A673 (cell line): ENCODE results near the gene HS3ST6. TPM values are rescaled to one million over a fixed set of nuclear protein-coding genes. Genes with fewer than 3 reads are reported as not detected.

Experiments
- BruUV-seq: library from RNA; stranded (reverse); fragments of 400-500 nt; replicated peaks from 2 replicates; lab custom pipeline; 2021; lab: Mats Ljungman, UMichigan
- CTCF ChIA-PET: fragments of 300-600 bp; sonication (Branson Sonifier 250); formaldehyde crosslinking; loops from one replicate; lab custom pipeline; 2022; ENCODE audit warnings: antibody characterized with exemption; lab: Charles Lee
- POLR2A ChIA-PET: fragments of 300-600 bp; sonication (Branson Sonifier 250); formaldehyde crosslinking; loops from one replicate; lab custom pipeline; 2022; ENCODE audit warnings: antibody characterized with exemption; ENCODE audit not compliant: low non-redundant PET; lab: Charles Lee
- DNase-seq: peaks from one replicate; pipeline ENCODE4 v3.0.0-alpha.2; 2015; ENCODE audit warnings: low spot score
- H3K27ac ChIP-seq: fragments of 200-600 bp; sonication (generic); 2 replicates; pipeline ENCODE4 v1.5.1; 2016; ENCODE audit warnings: mixed run types, low read depth, mild to moderate bottlenecking, mixed read lengths, antibody characterized with exemption, low read length; ENCODE audit not compliant: poor library complexity, severe bottlenecking
- H3K27me3 ChIP-seq: fragments of 200-600 bp; sonication (generic); replicated peaks from 2 replicates; pipeline ENCODE4 v1.6.1; 2017; ENCODE audit warnings: mixed run types, low read depth, mild to moderate bottlenecking, mixed read lengths, antibody characterized with exemption, low read length; ENCODE audit not compliant: insufficient read depth, poor library complexity
- H3K36me3 ChIP-seq: fragments of 200-600 bp; sonication (generic); 2 replicates; pipeline ENCODE4 v1.6.1; 2016; ENCODE audit warnings: mixed run types, mild to moderate bottlenecking, mixed read lengths, antibody characterized with exemption, low read length; ENCODE audit not compliant: insufficient read depth, poor library complexity, severe bottlenecking
- H3K4me1 ChIP-seq: fragments of 200-600 bp; sonication (generic); 2 replicates; pipeline ENCODE4 v1.6.1; 2017; ENCODE audit warnings: mixed run types, mild to moderate bottlenecking, mixed read lengths, antibody characterized with exemption, low read length; ENCODE audit not compliant: insufficient read depth, poor library complexity, severe bottlenecking
- H3K4me3 ChIP-seq: fragments of 200-600 bp; sonication (generic); 2 replicates; pipeline ENCODE4 v1.5.1; 2016; ENCODE audit warnings: low read depth, mixed run types, mild to moderate bottlenecking, mixed read lengths, low read length; ENCODE audit not compliant: poor library complexity, severe bottlenecking
- H3K9me3 ChIP-seq: fragments of 200-600 bp; sonication (generic); 2 replicates; pipeline ENCODE4 v1.6.1; 2016; ENCODE audit warnings: mixed run types, low read depth, mild to moderate bottlenecking, mixed read lengths, antibody characterized with exemption, low read length; ENCODE audit not compliant: poor library complexity, severe bottlenecking
- EZH2 ChIP-seq: fragments of 200-600 bp; sonication (generic); IDR thresholded peaks from 2 replicates; pipeline ENCODE4 v1.6.1; 2017; ENCODE audit warnings: borderline replicate concordance, low read depth, mild to moderate bottlenecking, mixed read lengths, antibody characterized with exemption, low read length; ENCODE audit not compliant: poor library complexity, severe bottlenecking
- intact Hi-C: fragments of 100-400 bp; cut with micrococcal nuclease; formaldehyde crosslinking; loops from one replicate; pipeline ENCODE4 v1.10.0; 2022; ENCODE audit not compliant: unreplicated experiment
- total RNA-seq: library from RNA; stranded (reverse); gene quantifications from 2 replicates; pipeline ENCODE4 v1.2.3, GENCODE V29; 2021
- TF ChIP-seq, protein P1 (sequence below): fragments of 300-800, 200-600 bp; sonication (generic); conservative IDR thresholded peaks from 2 replicates; pipeline ENCODE4 v1.5.1; 2017; ENCODE audit warnings: low read depth, mild to moderate bottlenecking, antibody characterized with exemption, low read length, moderate library complexity, mixed read lengths

HS3ST6 gene
- total RNA-seq, 1 experiment from 2014 or later, result not detected

DNA sequence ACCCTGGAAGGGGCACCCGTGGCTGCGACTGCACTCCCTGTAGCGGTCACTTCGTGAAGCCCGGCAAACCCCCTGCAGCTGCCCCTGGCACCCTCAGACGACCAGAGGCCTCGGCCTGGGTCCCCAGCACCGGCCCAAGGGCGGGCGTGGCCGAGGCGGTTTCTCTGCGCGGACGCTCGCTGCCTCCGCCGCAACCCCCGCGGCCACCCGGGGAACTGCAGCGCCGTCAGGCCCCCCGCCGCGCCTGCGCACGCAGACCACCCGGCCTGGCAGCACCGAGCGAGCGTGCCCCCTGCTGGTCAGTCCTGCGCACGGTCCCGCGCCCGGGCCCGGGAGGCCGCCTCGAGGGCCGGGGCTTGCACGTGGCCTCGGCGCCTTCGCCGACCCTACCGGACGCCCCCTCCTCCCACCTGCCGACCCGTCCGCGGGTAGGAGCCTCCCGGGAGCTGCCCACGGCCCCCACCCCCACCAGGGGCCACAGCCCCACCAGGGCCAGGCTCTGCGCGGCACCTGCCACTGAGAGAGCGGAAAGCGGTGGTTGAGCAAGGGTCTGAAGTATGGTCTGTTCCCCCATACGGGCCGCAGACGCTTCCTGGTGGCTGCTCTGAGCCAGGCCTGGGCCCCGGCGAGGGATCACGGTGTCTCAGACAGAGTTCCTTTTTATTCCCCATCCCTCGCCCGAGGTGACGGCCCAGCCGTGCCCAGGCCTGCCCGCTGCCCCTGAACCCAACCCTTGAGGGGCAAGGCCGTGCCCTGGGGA is 11.5 kb upstream of the HS3ST6 start:
- intact Hi-C loops, result loop anchor here (5.0 kb wide), 1 partner anchor 62 kb away; no protein-coding TSS in a partner anchor
- POLR2A ChIA-PET, result no interaction called here
- BruUV-seq, result no TSS peak

DNA sequence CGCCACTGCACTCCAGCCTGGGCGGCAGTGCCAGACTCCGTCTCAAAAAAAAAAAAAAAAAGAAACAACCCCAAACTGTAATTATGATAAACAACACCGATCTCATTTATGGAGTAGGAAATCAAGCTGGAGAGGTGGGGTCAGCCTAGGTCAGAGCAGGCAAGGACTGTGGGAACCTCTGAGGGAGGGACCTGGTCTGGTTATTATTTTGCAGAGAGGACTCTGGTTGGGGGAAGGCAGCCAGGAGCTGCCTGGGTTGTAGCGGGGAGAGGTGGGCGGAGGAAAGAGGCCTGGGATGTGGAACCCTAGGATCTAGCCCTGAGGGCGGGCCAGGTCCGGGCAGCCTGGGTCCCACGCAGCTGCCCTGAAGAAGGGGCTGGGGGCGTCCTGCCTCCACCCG is 10.9 kb upstream of the HS3ST6 start:
- intact Hi-C loops, result loop anchor here (5.0 kb wide), 1 partner anchor 62 kb away; no protein-coding TSS in a partner anchor
- BruUV-seq, result no TSS peak
- no peaks in the 10 kb centered on the region for H3K36me3 ChIP-seq
- DNase-seq, result peak; percentile 41
- peaks cover 7% of the 10 kb centered on the region for H3K4me1 ChIP-seq
- H3K9me3 ChIP-seq, result no peaks in the 10 kb centered on the region
- TF ChIP-seq EZH2, result no peak
- TF ChIP-seq, protein P1, sequence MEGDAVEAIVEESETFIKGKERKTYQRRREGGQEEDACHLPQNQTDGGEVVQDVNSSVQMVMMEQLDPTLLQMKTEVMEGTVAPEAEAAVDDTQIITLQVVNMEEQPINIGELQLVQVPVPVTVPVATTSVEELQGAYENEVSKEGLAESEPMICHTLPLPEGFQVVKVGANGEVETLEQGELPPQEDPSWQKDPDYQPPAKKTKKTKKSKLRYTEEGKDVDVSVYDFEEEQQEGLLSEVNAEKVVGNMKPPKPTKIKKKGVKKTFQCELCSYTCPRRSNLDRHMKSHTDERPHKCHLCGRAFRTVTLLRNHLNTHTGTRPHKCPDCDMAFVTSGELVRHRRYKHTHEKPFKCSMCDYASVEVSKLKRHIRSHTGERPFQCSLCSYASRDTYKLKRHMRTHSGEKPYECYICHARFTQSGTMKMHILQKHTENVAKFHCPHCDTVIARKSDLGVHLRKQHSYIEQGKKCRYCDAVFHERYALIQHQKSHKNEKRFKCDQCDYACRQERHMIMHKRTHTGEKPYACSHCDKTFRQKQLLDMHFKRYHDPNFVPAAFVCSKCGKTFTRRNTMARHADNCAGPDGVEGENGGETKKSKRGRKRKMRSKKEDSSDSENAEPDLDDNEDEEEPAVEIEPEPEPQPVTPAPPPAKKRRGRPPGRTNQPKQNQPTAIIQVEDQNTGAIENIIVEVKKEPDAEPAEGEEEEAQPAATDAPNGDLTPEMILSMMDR, result no peak
- POLR2A ChIA-PET, result no interaction called here
- no peaks in the 10 kb centered on the region for H3K27me3 ChIP-seq
- H3K27ac ChIP-seq, result peak overlapping the region; percentile 58
- CTCF ChIA-PET, result interaction anchor here (0.5 to 0.7 kb wide), 2 partner anchors 183 to 616 kb away, joined by 8 to 10 read pairs; no protein-coding TSS in a partner anchor
- peak overlapping the region; percentile 48 for H3K4me3 ChIP-seq

More for the DNA sequence above, 11.5 kb upstream of the HS3ST6 start:
- DNase-seq, result peak; percentile 89
- H3K27ac ChIP-seq, result peak overlapping the region; percentile 58
- CTCF ChIA-PET, result interaction anchor here (0.5 kb wide), 1 partner anchor 615 kb away, joined by 8 read pairs; no protein-coding TSS in a partner anchor
- no peaks in the 10 kb centered on the region for H3K9me3 ChIP-seq
- no peaks in the 10 kb centered on the region for H3K36me3 ChIP-seq
- H3K27me3 ChIP-seq, result no peaks in the 10 kb centered on the region
- no peak for TF ChIP-seq EZH2
- TF ChIP-seq, protein P1, result peak; percentile 69
- H3K4me1 ChIP-seq, result peaks cover 5% of the 10 kb centered on the region
- H3K4me3 ChIP-seq, result peak overlapping the region; percentile 48

DNA sequence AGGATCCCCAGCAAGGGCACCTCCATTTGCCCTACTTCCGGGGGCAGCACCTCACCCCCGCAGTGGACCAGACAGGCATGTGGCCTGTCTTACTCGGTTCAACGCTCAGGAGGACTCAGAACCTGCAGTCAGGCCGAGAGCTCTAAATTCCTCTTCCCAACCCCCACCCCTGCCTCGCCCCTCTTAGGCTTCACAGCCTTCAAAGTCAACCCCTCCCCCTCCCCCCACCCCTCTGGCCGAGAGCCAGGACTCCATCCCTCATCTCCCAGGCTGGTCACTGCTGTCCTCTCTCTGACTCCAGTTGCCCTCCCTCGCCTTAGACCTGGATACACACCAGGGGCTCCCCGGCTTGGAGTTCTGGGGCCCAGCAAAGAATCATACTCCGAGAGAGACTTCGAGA is 8.1 kb upstream of the HS3ST6 start:
- no peak overlapping the region for H3K27ac ChIP-seq
- intact Hi-C loops, result loop anchor here (5.0 kb wide), 1 partner anchor 59 kb away; no protein-coding TSS in a partner anchor
- H3K36me3 ChIP-seq, result no peaks in the 10 kb centered on the region
- no peak for TF ChIP-seq EZH2
- TF ChIP-seq, protein P1, result no peak
- peaks cover 5% of the 10 kb centered on the region for H3K27me3 ChIP-seq
- no peak for DNase-seq
- BruUV-seq, result no TSS peak
- H3K9me3 ChIP-seq, result no peaks in the 10 kb centered on the region
- CTCF ChIA-PET, result no interaction called here
- no peak overlapping the region for H3K4me3 ChIP-seq
- POLR2A ChIA-PET, result no interaction called here
- peaks cover 17% of the 10 kb centered on the region for H3K4me1 ChIP-seq
